NOMO-1 (cell line): Measurements from ENCODE around the gene MPZ.
"Not testable (repeated sequence)": the region's sequence is repeated elsewhere in the genome, so short reads cannot be mapped to it uniquely, and the experiment has no call there.

Source experiments
- DNase-seq, 2 experiments: peaks; one replicate each; lab custom pipeline; 2025; ENCODE audit not compliant: unreplicated experiment in 2 of 2; lab: John Stamatoyannopoulos, UW

MPZ gene

DNA sequence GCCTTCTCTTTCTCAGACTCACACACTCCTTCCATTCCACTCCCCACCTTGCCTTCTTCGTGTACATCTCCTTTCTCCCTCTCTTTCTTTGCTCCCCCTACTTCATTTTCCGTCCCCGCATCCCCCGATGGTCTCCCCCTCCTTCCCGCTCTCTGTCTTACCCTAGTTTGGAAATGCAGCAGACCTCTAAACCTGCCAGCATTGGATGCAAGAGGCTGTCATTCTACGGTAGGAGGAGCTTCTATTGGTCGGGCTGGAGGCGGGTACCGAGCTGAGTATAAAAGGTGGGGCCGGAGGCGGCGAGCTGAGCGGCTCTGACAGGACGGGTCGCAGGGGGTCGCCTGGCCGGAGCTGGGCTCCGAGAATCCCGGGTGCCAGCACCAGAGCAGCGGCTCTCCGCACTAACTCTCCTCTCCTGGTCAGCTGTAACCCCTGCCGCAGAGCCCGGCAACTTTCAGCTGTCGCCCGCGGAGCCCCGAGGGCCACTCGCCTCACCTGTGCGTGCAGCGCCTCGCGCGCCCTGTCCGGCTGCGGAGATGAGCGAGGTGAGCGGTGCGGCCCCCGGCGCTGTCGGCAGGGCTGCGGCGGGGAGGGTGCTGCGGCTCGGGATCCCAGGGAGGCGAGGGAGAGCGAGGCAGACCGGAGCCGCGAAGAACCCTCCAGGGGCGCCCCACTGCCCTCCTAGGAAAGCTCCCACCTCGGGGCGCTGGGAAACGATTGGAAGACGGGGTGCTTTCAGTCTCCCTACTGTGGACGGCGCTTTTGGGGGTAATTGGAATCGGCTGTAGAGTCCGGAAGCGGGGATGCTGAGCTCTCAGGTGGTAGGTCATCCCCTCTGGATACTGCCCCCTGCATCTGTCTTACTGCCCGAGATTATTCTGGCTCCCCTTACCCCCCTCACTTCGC, 51.1 kb downstream of the MPZ start, which contains the start of gene PCP4L1:
Gene PCP4L1 (plus strand): TSS at position 307 of the 906 bp plus-strand sequence. CDS start 230 bp downstream, at position 537.
- DNase-seq = no peak

DNA sequence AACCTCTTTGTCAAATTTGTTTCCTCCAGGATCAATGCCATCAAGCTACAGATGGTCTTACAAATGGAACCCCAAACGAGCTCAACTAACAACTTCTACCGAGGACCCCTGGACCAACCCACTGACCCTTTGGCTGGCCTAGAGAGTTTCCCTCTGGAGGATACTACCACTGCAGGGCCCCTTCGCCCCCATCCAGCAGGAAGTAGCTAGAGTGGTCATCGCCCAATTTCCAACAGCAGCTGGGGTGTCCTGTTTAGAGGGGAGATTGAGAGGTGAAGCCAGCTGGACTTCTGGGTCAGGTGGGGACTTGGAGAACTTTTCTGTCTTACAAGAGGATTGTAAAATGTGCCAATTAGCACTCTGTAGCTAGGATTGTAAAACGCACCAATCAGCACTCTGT, 52.7 kb downstream of the MPZ start:
- not testable (repeated sequence) for DNase-seq

DNA sequence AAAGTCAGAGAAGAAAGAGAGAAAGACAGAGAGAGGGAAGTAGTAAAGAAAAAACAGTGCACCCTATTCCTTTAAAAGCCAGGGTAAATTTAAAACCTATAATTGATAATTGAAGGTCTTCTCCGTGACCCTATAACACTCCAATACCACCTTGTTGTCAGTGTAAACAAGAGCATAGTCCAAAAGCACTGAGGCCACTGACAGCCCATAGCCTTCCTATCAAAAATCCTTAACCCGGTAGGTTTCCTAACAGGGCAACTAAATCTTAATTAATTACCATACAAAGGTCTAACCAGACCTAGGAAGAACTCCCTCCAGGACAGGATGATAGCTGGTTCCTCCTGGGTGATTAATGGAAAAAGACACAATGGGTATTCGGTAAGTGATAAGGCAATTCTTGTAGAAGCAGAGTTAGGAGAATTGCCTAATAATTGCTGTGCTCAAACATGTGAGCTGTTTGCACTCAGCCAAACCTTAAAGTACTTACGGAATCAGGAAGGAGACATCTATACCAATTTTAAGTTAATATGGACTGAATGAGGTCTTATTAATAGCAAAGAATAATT, 53.7 kb downstream of the MPZ start:
- not testable (repeated sequence) for DNase-seq

DNA sequence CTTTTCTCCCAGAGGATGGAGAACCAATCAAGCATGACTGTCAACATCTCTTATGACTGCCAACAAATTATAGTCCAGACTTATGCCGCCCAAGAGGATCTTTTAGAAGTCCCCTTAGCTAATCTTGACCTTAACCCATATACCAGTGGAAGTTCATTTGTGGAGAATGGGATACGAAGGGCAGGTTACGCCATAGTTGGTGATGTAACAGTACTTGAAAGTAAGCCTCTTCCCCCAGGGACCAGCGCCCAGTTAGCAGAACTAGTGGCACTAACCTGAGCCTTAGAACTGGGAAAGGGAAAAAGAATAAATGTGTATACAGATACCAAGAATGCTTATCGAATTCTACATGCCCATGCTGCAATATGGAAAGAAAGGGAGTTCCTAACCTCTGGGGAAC, 54.5 kb downstream of the MPZ start:
- not testable (repeated sequence) for DNase-seq
